ENCODE results near the gene NAMPT. TPM values are rescaled to one million over a fixed set of nuclear protein-coding genes. Genes with fewer than 3 reads are reported as not detected.
A peak's percentile ranks its signal among the peaks of the same experiment; 100 is the strongest.
"Not testable (repeated sequence)": the region's sequence is repeated elsewhere in the genome, so short reads cannot be mapped to it uniquely, and the experiment has no call there.

The NAMPT gene
- total RNA-seq, result 28.2 TPM

DNA sequence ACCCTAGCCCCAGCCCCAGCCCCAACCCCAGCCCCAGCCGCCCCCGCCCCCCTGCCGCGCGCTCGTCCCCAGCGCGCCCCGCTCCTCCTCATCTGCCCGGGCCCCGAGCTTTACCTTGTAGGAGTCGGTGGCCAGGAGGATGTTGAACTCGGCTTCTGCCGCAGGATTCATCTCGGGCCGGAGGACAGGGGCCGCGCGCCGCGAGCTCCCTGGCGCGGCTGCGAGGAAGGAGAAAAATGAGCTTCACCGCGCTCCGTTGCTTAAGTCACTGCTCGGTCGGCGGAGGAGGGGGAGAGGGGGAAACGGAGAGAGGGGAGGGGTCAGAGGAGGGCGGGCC is at the start of gene NAMPT:
Gene NAMPT (minus strand): TSS at position 270 of the 337 bp plus-strand sequence. CDS start 99 bp downstream, at position 171.
- Histone ChIP-seq H3K27ac (ENCODE audit: low read depth, low read length) (peak within 1 kb of the TSS; percentile 99), H3K4me1 (ENCODE audit: control insufficient read depth in 3 of 3, insufficient read depth in 3 of 3, low read length in 3 of 3) (peaks cover 6 to 30% (median 18%) of the 10 kb centered on the region in 3 donors), H3K4me3 (ENCODE audit: low read length in 3 of 3) (peak within 1 kb of the TSS; percentile 93 to 96 (median 94)), H3K36me3 (ENCODE audit: control insufficient read depth in 3 of 3, insufficient read depth in 3 of 3, low read length in 3 of 3) (no peaks in the 10 kb centered on the region), H3K9me3 (ENCODE audit: control insufficient read depth in 3 of 3, low read length in 3 of 3) (no peaks in the 10 kb centered on the region), H3K9ac (ENCODE audit: low read depth in 1 of 3, low read length in 3 of 3) (peak within 1 kb of the TSS; percentile 94 to 96 (median 95)), H3K27me3 (ENCODE audit: control insufficient read depth in 3 of 3, insufficient read depth in 3 of 3, low read length in 3 of 3) (no peaks in the 10 kb centered on the region)

DNA sequence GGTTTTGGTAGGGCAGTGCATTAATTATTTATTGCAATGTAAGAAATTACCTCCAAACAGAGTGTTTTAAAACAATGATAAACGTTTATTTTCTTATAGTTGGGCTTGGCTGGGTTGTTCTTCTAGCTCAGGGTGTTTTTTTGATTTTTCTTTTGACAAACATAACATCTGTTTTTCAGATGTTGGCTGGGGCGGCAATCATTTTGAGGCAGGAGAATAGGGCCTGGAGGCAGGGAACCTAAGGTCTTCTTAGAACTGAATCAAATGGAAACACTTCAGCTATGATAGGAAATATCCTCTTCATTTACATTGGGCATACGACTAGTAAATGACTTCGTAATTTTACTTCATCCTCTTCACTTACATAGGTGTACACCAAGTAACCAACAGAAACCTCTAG is 47.4 kb upstream of the NAMPT start:
- Histone ChIP-seq H3K9ac (ENCODE audit: low read depth in 1 of 3, low read length in 3 of 3) (no peak overlapping the region), H3K27me3 (ENCODE audit: control insufficient read depth in 3 of 3, insufficient read depth in 3 of 3, low read length in 3 of 3) (no peaks in the 10 kb centered on the region), H3K36me3 (ENCODE audit: control insufficient read depth in 3 of 3, insufficient read depth in 3 of 3, low read length in 3 of 3) (no peaks in the 10 kb centered on the region), H3K27ac (ENCODE audit: low read depth, low read length) (no peak overlapping the region), H3K9me3 (ENCODE audit: control insufficient read depth in 3 of 3, low read length in 3 of 3) (peaks cover 0 to 4% (median 0%) of the 10 kb centered on the region in 3 donors), H3K4me1 (ENCODE audit: control insufficient read depth in 3 of 3, insufficient read depth in 3 of 3, low read length in 3 of 3) (no peaks in the 10 kb centered on the region), H3K4me3 (ENCODE audit: low read length in 3 of 3) (no peak overlapping the region)

DNA sequence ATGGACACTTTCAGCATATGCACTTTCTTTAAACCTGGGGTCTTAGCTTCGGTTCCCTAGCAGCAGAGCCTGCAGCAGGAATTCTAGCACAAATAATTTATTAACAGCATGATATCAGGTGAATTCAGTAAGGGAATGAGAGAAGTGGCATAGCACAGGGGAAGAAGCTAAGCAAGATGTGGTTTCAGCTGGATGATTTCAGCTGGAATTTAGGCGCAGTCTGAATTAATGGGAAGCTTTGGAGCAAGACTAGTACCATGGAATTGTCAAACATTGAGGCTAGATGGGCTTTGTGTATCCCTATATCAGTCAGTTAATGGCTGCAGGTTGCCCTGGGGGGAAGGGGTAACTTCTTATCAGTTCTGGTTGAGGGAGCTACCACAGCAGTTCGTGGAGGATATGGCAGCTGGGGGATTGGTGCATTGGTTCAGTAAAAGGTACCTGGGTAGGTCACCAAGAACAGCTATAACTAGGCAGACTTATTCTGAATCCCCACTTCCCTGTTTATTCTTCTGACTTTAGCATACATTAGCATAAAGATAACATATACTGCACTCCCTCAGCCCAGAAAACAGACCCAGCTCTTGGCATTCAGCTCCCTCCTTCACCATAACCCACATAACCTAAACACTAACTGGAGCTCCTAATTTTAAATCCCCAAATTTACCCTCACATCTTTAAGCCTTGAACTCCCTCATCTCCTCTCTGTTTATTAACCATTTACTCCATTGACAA is 46.8 kb upstream of the NAMPT start:
- Histone ChIP-seq H3K27me3 (ENCODE audit: control insufficient read depth in 3 of 3, insufficient read depth in 3 of 3, low read length in 3 of 3) (no peaks in the 10 kb centered on the region), H3K4me1 (ENCODE audit: control insufficient read depth in 3 of 3, insufficient read depth in 3 of 3, low read length in 3 of 3) (no peaks in the 10 kb centered on the region), H3K4me3 (ENCODE audit: low read length in 3 of 3) (no peak overlapping the region), H3K27ac (ENCODE audit: low read depth, low read length) (no peak overlapping the region), H3K9ac (ENCODE audit: low read depth in 1 of 3, low read length in 3 of 3) (no peak overlapping the region), H3K36me3 (ENCODE audit: control insufficient read depth in 3 of 3, insufficient read depth in 3 of 3, low read length in 3 of 3) (no peaks in the 10 kb centered on the region), H3K9me3 (ENCODE audit: control insufficient read depth in 3 of 3, low read length in 3 of 3) (no peaks in the 10 kb centered on the region)

DNA sequence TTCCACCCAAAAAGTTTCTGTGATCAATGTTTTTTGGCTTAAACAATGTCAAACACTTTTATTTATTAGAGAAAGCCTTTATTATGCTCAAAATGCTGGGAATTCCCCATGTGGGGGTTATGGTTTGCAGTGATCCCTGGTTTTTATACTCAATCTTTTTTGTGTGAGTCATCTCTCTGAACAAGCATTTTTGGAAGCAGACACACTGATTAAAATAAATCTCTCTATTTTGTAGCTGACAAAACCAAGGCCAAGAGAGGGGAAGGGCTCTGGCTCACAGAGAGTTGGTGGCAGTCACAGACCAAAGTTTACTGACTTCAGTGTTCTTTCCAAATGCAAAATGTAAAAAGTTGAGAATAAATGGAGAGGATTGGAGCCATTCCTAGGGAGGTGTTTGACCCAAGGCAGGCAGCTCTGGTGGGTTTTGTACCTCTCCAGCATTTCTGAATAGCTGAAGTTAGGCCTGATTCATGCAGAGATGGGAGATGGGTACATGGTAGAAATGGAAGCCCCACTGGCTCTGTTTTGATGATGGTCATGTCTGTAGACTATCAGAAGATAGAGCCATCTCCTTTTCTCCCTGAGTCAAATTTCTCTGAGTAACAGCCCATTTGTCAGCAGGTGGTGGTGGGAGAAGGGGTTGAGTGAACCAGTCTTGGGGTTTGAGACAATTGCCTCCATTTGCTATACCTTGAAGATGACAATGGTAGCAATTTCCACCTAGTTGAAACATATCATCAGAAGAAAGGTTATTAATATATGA is 45.4 kb upstream of the NAMPT start:
- no peak overlapping the region for H3K27ac ChIP-seq (ENCODE audit: low read depth, low read length)
- H3K27me3 ChIP-seq (ENCODE audit: control insufficient read depth in 3 of 3, insufficient read depth in 3 of 3, low read length in 3 of 3), result no peaks in the 10 kb centered on the region
- H3K4me1 ChIP-seq (ENCODE audit: control insufficient read depth in 3 of 3, insufficient read depth in 3 of 3, low read length in 3 of 3), result no peaks in the 10 kb centered on the region
- no peaks in the 10 kb centered on the region for H3K9me3 ChIP-seq (ENCODE audit: control insufficient read depth in 3 of 3, low read length in 3 of 3)
- H3K9ac ChIP-seq (ENCODE audit: low read depth in 1 of 3, low read length in 3 of 3), result no peak overlapping the region
- H3K36me3 ChIP-seq (ENCODE audit: control insufficient read depth in 3 of 3, insufficient read depth in 3 of 3, low read length in 3 of 3), result no peaks in the 10 kb centered on the region
- H3K4me3 ChIP-seq (ENCODE audit: low read length in 3 of 3), result no peak overlapping the region

DNA sequence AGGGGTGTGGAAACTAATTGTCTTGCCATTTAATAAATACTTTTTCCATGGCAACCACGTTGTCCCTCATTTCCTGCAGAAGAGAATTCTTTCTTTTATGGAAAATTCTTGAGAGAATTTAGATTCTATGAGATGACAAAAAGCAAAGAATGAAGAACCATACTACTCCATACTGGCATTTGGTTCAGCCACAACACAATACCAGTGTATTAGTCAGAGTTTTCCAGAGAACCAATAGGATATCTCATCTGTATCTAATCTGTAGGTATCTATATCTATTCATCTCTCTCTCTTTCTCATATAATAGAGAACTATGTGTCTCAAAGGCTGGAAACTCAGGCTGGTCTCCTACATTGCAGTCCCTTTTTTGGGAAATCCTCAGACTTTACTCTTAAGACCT is 44.6 kb upstream of the NAMPT start:
- H3K4me1 ChIP-seq (ENCODE audit: control insufficient read depth in 3 of 3, insufficient read depth in 3 of 3, low read length in 3 of 3), result no peaks in the 10 kb centered on the region
- H3K27ac ChIP-seq (ENCODE audit: low read depth, low read length), result no peak overlapping the region
- no peak overlapping the region for H3K9ac ChIP-seq (ENCODE audit: low read depth in 1 of 3, low read length in 3 of 3)
- no peaks in the 10 kb centered on the region for H3K9me3 ChIP-seq (ENCODE audit: control insufficient read depth in 3 of 3, low read length in 3 of 3)
- H3K27me3 ChIP-seq (ENCODE audit: control insufficient read depth in 3 of 3, insufficient read depth in 3 of 3, low read length in 3 of 3), result no peaks in the 10 kb centered on the region
- no peak overlapping the region for H3K4me3 ChIP-seq (ENCODE audit: low read length in 3 of 3)
- H3K36me3 ChIP-seq (ENCODE audit: control insufficient read depth in 3 of 3, insufficient read depth in 3 of 3, low read length in 3 of 3), result no peaks in the 10 kb centered on the region

DNA sequence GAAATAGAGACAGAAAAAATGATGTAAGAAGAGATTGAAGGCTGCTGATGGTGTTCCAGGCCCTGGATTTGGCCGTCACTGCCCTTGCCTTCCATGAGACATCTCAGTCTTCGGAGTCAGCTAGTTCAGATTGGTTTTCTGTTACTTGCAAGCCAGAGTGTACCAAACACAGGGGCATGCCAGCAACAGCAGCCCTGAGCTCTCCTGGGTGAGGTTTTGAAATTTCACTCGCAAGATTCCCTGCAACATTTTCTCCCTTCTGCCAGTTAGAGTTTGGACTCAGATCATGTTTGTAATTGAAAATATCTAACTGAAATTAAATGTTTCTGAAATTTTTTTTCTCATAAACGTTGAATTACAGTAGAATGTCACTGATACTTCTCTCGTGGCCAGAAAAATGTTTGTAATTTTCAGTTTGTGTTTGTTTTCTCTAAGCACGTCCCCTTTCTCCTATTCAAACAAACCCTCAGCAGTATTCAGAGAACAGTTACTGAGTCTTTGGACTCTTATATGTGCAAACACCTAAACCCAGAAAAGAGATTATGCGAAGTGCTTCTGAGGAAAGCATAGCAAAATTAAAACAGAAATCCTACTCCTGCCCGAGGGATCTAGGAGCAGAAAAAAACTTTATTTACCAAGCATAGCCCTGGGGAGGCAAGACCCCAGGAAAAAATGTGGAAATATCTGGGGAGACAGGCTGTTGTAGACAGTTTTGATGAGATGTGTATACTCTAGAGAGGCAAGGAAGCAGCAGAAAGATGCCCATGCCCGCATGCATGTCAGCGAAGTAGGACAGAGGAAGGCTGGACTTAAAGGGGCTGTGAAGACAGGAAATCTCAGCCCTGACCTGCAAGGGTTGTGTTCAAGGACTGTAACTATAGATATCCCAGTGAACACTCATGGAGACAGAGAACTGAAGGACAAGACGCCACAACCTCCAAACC is 43.0 kb upstream of the NAMPT start:
- H3K9ac ChIP-seq (ENCODE audit: low read depth in 1 of 3, low read length in 3 of 3), result no peak overlapping the region
- H3K27ac ChIP-seq (ENCODE audit: low read depth, low read length), result no peak overlapping the region
- no peak overlapping the region for H3K4me3 ChIP-seq (ENCODE audit: low read length in 3 of 3)
- no peaks in the 10 kb centered on the region for H3K4me1 ChIP-seq (ENCODE audit: control insufficient read depth in 3 of 3, insufficient read depth in 3 of 3, low read length in 3 of 3)
- H3K27me3 ChIP-seq (ENCODE audit: control insufficient read depth in 3 of 3, insufficient read depth in 3 of 3, low read length in 3 of 3), result no peaks in the 10 kb centered on the region
- no peaks in the 10 kb centered on the region for H3K36me3 ChIP-seq (ENCODE audit: control insufficient read depth in 3 of 3, insufficient read depth in 3 of 3, low read length in 3 of 3)
- H3K9me3 ChIP-seq (ENCODE audit: control insufficient read depth in 3 of 3, low read length in 3 of 3), result no peaks in the 10 kb centered on the region

DNA sequence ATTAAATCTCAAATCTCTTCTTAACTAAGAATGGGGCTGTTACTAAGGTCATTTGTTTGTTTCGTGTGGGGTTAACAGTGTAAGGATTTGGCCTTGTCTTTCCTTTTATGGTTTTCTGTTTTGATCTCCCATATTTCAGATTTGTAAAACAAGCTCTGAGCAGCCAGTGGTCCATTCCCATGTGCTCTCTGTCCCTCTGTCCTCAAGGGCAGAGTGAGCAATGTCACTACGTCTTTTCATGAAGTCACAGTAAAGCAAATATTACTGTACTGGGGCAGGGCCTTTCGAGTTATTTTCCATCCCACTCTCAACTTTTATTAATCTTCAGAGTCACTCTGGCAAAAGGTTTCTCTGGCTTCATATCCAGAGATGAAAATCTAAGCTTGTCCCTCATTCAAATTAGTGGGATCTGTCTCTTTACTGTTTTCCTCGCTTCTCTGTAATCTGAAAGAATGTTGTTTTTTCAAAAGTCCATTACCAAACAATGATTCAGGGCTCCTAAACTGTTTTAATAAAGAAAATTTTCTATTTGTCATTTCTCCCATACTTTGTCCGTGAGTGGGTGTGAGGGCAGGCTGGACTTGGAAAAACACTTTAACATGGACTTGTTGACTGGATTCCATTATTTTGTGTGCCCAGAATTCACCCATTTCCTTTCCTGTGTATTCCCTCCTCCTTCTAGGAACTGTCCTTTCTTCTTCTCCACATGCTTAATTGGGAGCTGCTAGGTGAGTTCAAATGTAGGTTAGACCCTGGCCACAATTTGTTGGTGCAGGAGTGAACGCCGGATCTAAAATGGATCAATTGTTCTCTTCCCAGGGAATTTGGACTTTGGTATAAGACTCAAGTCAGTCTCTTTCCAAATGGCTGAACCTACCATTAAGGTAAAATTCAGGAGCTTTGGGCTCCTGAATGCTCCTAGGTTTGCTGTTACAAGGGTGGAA is 42.1 kb upstream of the NAMPT start:
- no peaks in the 10 kb centered on the region for H3K4me1 ChIP-seq (ENCODE audit: control insufficient read depth in 3 of 3, insufficient read depth in 3 of 3, low read length in 3 of 3)
- H3K9ac ChIP-seq (ENCODE audit: low read depth in 1 of 3, low read length in 3 of 3), result no peak overlapping the region
- no peak overlapping the region for H3K4me3 ChIP-seq (ENCODE audit: low read length in 3 of 3)
- no peaks in the 10 kb centered on the region for H3K9me3 ChIP-seq (ENCODE audit: control insufficient read depth in 3 of 3, low read length in 3 of 3)
- H3K27ac ChIP-seq (ENCODE audit: low read depth, low read length), result no peak overlapping the region
- no peaks in the 10 kb centered on the region for H3K27me3 ChIP-seq (ENCODE audit: control insufficient read depth in 3 of 3, insufficient read depth in 3 of 3, low read length in 3 of 3)
- H3K36me3 ChIP-seq (ENCODE audit: control insufficient read depth in 3 of 3, insufficient read depth in 3 of 3, low read length in 3 of 3), result no peaks in the 10 kb centered on the region

DNA sequence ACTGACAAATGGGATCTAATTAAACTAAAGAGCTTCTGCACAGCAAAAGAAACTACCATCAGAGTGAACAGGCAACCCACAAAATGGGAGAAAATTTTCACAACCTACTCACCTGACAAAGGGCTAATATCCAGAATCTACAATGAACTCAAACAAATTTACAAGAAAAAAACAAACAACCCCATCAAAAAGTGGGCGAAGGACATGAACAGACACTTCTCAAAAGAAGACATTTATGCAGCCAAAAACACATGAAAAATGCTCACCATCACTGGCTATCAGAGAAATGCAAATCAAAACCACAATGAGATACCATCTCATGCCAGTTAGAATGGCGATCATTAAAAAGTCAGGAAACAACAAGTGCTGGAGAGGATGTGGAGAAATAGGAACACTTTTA is 39.7 kb upstream of the NAMPT start:
- not testable (repeated sequence) for H3K27me3 ChIP-seq (ENCODE audit: control insufficient read depth in 3 of 3, insufficient read depth in 3 of 3, low read length in 3 of 3); H3K9ac ChIP-seq (ENCODE audit: low read depth in 1 of 3, low read length in 3 of 3); H3K4me3 ChIP-seq (ENCODE audit: low read length in 3 of 3); H3K27ac ChIP-seq (ENCODE audit: low read depth, low read length); H3K9me3 ChIP-seq (ENCODE audit: control insufficient read depth in 3 of 3, low read length in 3 of 3); H3K36me3 ChIP-seq (ENCODE audit: control insufficient read depth in 3 of 3, insufficient read depth in 3 of 3, low read length in 3 of 3); H3K4me1 ChIP-seq (ENCODE audit: control insufficient read depth in 3 of 3, insufficient read depth in 3 of 3, low read length in 3 of 3)

DNA sequence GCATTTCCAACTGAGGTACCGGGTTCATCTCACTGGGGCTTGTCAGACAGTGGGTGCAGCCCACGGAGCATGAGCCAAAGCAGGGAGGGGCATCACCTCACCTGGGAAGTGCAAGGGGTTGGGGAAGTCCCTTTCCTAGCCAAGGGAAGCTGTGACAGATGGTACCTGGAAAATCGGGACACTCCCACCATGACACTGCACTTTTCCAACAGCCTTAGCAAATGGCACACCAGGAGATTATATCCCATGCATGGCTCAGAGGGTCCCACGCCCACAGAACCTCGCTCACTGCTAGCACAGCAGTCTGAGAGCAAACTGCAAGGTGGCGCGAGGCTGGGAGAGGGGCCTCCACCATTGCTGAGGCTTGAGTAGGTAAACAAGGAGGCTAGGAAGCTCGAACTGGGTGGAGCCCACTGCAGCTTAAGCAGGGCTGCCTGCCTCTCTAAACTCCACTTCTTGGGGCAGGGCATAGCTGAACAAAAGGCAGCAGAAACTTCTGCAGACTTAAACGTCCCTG is 35.5 kb upstream of the NAMPT start:
- not testable (repeated sequence) for H3K9me3 ChIP-seq (ENCODE audit: control insufficient read depth in 3 of 3, low read length in 3 of 3); H3K27me3 ChIP-seq (ENCODE audit: control insufficient read depth in 3 of 3, insufficient read depth in 3 of 3, low read length in 3 of 3); H3K4me3 ChIP-seq (ENCODE audit: low read length in 3 of 3); H3K36me3 ChIP-seq (ENCODE audit: control insufficient read depth in 3 of 3, insufficient read depth in 3 of 3, low read length in 3 of 3); H3K4me1 ChIP-seq (ENCODE audit: control insufficient read depth in 3 of 3, insufficient read depth in 3 of 3, low read length in 3 of 3); H3K9ac ChIP-seq (ENCODE audit: low read depth in 1 of 3, low read length in 3 of 3); H3K27ac ChIP-seq (ENCODE audit: low read depth, low read length)
